ENCODE measurements around the gene UGT1A7. TPM values are rescaled to one million over a fixed set of nuclear protein-coding genes. Genes with fewer than 3 reads are reported as not detected.

Gene UGT1A7
- total RNA-seq, 3 donors from 2014 or later (not counting 1 experiment from before 2014, with no cell fraction given) = not detected

- no peaks in the 10 kb centered on the region for H3K27me3 ChIP-seq (ENCODE audit: control insufficient read depth, insufficient read depth, low read length)
- H3K4me1 ChIP-seq (ENCODE audit: control insufficient read depth, insufficient read depth, low read length) = no peaks in the 10 kb centered on the region
- H3K27ac ChIP-seq (ENCODE audit: low read length) = no peak overlapping the region
- TF ChIP-seq CTCF (IDR thresholded peaks at IDR 0.05) = no peak
- Mint-ChIP-seq H3K27me3 (ENCODE audit: low read depth in 2 of 2) (peaks cover 10 to 14% of the 10 kb centered on the region in 2 donors), H3K4me3 (no peak overlapping the region), H3K4me1 (peaks cover 0 to 5% of the 10 kb centered on the region in 2 donors), H3K9me3 (no peaks in the 10 kb centered on the region), H3K36me3 (no peaks in the 10 kb centered on the region), H3K27ac (no peak overlapping the region)
- DNase-seq (no peak), ATAC-seq (no peak)
- no peak overlapping the region for H3K4me3 ChIP-seq (ENCODE audit: low read length)
- no peaks in the 10 kb centered on the region for H3K9me3 ChIP-seq (ENCODE audit: control insufficient read depth, insufficient read depth, low read length)
- intact Hi-C loops (cut with micrococcal nuclease) = no loop called here
- 83% methylated on average over 18 of the region's 18 CpGs for WGBS (ENCODE audit: insufficient coverage)
- no peaks in the 10 kb centered on the region for H3K36me3 ChIP-seq (ENCODE audit: control insufficient read depth, insufficient read depth, low read length)
Observed at GRCh38 chr2:233819884-233820773, 138.4 kb downstream of the UGT1A7 start.

GRCh38 chr2:233820774-233821105, 139.0 kb downstream of the UGT1A7 start:
- ATAC-seq = no peak

GRCh38 chr2:233821196-233821595, 139.5 kb downstream of the UGT1A7 start:
- ATAC-seq (no peak), DNase-seq (no peak)
- Mint-ChIP-seq H3K27ac (no peak overlapping the region), H3K36me3 (no peaks in the 10 kb centered on the region), H3K9me3 (no peaks in the 10 kb centered on the region), H3K4me3 (no peak overlapping the region), H3K27me3 (ENCODE audit: low read depth in 2 of 2) (peaks cover 3 to 12% of the 10 kb centered on the region in 2 donors), H3K4me1 (peaks cover 0 to 5% of the 10 kb centered on the region in 2 donors)
- Histone ChIP-seq H3K27ac (ENCODE audit: low read length) (no peak overlapping the region), H3K4me3 (ENCODE audit: low read length) (no peak overlapping the region), H3K9me3 (ENCODE audit: control insufficient read depth, insufficient read depth, low read length) (no peaks in the 10 kb centered on the region), H3K36me3 (ENCODE audit: control insufficient read depth, insufficient read depth, low read length) (no peaks in the 10 kb centered on the region), H3K27me3 (ENCODE audit: control insufficient read depth, insufficient read depth, low read length) (no peaks in the 10 kb centered on the region), H3K4me1 (ENCODE audit: control insufficient read depth, insufficient read depth, low read length) (no peaks in the 10 kb centered on the region)
- WGBS (ENCODE audit: insufficient coverage) = 91% methylated on average over 3 of the region's 3 CpGs
- TF ChIP-seq CTCF (IDR thresholded peaks at IDR 0.05) = no peak
- intact Hi-C loops (cut with micrococcal nuclease) = no loop called here

More at GRCh38 chr2:233820774-233821105, 139.0 kb downstream of the UGT1A7 start:
- no peaks in the 10 kb centered on the region for H3K4me1 ChIP-seq (ENCODE audit: control insufficient read depth, insufficient read depth, low read length)
- Mint-ChIP-seq H3K4me1 (peaks cover 0 to 5% of the 10 kb centered on the region in 2 donors), H3K9me3 (no peaks in the 10 kb centered on the region), H3K27ac (no peak overlapping the region), H3K27me3 (ENCODE audit: low read depth in 2 of 2) (peaks cover 8 to 10% of the 10 kb centered on the region in 2 donors), H3K4me3 (no peak overlapping the region), H3K36me3 (no peaks in the 10 kb centered on the region)
- no peak for TF ChIP-seq CTCF (IDR thresholded peaks at IDR 0.05)
- H3K27ac ChIP-seq (ENCODE audit: low read length) = no peak overlapping the region
- H3K36me3 ChIP-seq (ENCODE audit: control insufficient read depth, insufficient read depth, low read length) = no peaks in the 10 kb centered on the region
- intact Hi-C loops (cut with micrococcal nuclease) = no loop called here
- no peaks in the 10 kb centered on the region for H3K9me3 ChIP-seq (ENCODE audit: control insufficient read depth, insufficient read depth, low read length)
- no peak for DNase-seq
- no peaks in the 10 kb centered on the region for H3K27me3 ChIP-seq (ENCODE audit: control insufficient read depth, insufficient read depth, low read length)
- H3K4me3 ChIP-seq (ENCODE audit: low read length) = no peak overlapping the region
- 94% methylated on average over 6 of the region's 6 CpGs for WGBS (ENCODE audit: insufficient coverage)
